Activated CD8-positive, alpha-beta memory T cell treated with anti-CD3 and anti-CD28 coated beads for 24 hours (primary cell): Measurements from ENCODE around the gene PACRG.
A peak's percentile ranks its signal among the peaks of the same experiment; 100 is the strongest.
"Not testable (repeated sequence)": the region's sequence is repeated elsewhere in the genome, so short reads cannot be mapped to it uniquely, and the experiment has no call there.

Experiments used
- DNase-seq: peaks from one replicate; pipeline ENCODE4 v3.0.0-alpha.2; 2020

PACRG gene

GRCh38 chr6:162727322-162728182, at the start of gene PACRG, which contains the start of gene PRKN:
PACRG (plus strand) TSS chr6:162727974.
PRKN (minus strand) TSS chr6:162727766.
- DNase-seq, result peak; percentile 98

- DNase-seq, result not testable (repeated sequence)
Observed at GRCh38 chr6:162678896-162679295, 48.9 kb upstream of the PACRG start.

GRCh38 chr6:162679681-162680080, 48.1 kb upstream of the PACRG start:
- no peak for DNase-seq

GRCh38 chr6:162680367-162680766, 47.4 kb upstream of the PACRG start:
- DNase-seq, result no peak

GRCh38 chr6:162680871-162681270, 46.9 kb upstream of the PACRG start:
- DNase-seq, result no peak

DNA sequence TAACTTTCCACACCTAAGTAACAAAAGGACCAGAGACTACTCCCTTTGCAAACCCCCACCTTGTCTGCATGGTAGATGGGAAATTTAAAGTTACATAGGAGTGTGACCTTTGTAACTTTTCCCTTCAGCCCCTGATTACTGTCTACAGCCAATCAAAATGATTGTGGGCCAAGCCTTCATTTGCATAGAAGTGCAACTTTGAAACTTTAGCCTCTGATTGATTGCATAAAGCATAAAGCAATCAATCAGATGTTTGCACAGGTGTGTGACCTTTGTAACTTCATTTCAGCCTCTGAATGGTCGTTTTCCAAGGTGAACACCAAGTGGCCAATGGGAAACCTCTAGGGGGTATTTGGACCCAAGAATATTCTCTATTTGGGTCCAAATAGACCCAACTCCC, 46.3 kb upstream of the PACRG start:
- no peak for DNase-seq

- no peak for DNase-seq
Observed at GRCh38 chr6:162683135-162683534, 44.6 kb upstream of the PACRG start.

DNA sequence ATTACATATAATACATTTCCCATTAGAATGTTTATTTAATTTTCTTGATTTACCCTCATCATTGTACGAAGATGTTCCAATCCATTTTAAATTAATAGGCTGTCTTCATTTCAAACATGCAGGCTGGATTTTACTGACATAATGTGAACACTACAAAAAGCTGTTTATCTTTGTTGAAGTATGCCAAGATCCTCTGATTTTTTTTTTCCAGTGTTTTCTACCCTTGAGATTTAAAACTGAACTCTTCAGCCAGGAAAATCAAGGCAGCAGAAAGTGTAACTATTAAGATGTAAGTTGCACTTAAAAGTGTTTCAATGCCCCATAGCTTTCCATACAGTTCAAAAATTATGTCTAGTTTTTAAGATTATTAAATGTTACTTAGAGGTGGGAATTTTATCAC, 43.7 kb upstream of the PACRG start:
- DNase-seq, result no peak

GRCh38 chr6:162684961-162685360, 42.8 kb upstream of the PACRG start:
- no peak for DNase-seq

DNA sequence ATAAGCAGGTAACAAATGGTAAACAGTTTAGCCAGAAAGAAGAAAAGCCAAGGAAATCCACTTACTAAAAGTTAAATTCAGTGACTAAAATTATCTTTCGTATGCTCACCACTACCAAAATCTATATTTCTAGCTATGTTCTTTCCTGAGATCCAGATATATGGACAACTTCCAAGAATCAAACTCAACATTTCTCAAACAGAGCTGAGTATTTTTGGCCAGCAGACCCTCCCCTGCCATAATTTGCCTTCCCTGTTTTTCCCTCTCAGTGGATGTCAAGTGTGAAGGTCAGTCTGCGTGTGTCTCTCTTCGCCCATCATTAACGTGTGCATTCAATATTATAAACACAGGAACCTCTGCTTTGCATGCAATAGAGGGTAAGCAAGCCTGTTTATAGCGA, 42.2 kb upstream of the PACRG start:
- DNase-seq, result no peak

DNA sequence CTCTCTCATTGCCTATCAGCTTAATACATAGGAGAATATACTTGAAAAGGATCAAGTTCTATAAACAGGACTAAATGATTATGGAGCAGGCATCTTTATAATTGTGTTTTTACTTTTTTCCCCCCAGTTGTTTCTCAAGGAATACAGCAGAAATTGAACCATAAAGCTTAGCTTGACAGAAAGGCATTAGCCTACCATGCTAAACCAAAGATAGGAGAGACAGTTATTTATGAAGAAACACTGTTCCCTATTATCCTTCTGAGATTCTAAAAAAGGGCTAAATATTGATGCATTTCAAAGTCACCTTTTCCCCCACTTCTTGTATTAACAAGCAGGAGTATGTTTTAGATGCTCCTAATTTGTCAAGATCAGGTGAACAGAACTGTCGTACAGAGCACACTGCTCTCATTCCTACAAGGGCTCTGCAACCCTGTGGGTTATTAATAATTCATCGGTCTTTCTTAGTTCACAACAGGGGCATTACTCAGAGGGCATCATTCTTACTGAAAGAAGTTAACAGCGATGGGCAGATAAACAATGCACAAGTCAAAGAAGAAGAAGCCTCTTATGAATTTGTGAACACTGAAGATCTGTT, 38.9 kb upstream of the PACRG start:
- no peak for DNase-seq

DNA sequence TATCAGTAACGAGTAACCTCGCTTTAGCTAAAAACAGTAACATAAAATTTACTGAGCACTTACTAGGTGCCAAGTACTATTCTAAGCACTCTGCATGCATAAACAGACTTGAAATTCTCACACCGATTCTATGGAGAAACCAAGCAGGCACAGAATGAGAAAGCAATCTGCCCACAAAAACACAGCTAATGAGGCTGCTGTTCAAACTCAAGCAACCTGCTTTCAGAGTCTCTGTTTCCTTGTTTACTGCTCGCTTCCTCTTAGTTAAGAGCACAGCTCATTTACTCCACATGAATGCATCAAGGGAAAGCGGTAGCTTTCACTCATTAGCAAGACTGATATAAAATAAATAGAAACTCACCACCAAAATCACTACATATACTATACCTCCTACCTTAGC, 37.6 kb upstream of the PACRG start:
- DNase-seq, result no peak

DNA sequence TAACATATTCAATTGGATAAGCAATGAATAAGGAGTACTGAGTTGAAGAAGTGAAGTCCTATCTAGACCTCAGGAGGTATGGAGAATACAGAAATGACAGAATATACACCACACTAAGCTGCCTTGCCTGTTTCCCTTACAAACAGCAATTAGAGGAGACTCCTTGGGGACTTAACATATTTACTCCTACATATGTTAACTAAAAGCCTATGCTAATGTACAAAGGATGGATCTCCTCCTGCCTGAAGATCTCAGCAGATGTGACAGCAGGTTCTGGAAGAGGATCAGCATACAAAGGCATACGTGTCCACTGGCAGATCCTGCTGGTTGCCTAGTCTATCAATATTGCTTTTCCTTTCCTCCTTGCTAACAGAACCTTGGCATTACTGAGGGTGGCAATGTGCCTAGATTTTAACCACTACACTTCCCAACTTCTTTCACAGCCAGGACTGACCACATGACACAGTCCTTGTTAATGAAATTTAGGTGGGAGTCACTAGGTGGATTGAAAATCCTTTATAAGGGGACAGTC, 29.8 kb upstream of the PACRG start:
- no peak for DNase-seq

GRCh38 chr6:162698440-162698839, 29.3 kb upstream of the PACRG start:
- DNase-seq, result no peak

DNA sequence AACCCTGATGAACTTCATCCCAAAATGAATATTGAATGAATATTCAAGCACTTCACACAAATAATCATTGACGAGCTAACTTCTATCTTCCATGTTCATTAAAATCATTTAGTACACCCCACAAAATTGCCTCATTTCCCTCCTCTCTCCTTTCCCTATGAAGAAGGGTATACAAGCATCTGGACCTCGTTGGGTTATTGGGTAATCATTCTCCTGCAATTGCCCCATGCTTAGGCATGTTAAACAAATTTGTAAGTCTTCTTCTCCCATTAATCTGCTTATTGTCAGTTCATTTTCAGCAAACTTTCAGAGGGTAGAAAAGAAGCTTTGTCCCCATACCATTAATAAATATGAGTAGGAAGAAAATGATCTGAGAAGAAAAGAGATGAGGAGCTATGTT, 27.8 kb upstream of the PACRG start:
- no peak for DNase-seq

- no peak for DNase-seq
Observed at GRCh38 chr6:162700966-162701365, 26.8 kb upstream of the PACRG start.

DNA sequence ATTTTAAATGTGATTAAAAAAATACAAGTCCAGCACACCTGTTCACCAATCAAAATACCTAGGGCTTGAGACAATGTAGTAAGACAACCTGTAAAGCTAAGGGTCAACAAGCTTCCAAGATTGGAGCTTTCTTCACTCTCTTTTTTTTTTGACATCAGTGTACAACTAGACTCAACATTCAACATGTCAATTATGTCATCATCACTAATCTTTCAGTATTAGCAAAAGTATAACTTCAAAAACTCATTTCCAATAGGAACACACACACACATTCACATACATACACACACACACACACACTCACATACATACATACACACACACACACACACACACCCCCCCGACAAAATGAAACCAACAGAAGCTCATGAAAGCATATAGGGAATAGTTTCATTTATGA, 26.2 kb upstream of the PACRG start:
- no peak for DNase-seq

DNA sequence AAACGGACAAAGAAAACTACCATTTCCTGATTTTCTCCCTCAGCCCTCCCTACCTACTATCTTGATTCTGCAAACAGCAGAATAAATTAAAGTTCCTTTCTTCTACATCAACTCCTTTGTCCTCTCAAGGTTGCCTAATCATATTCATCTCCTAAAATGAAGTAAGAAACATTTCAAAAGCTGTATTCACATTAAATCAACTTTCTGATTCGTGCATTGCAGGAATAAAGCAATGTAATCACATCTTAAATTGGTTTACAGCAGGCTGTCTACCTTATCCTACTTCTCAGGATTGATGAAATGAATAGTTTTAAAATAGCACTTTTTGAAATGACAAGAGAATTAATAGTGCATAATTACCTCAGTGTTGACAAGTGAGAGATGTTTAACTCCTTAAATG, 25.3 kb upstream of the PACRG start:
- DNase-seq, result no peak

DNA sequence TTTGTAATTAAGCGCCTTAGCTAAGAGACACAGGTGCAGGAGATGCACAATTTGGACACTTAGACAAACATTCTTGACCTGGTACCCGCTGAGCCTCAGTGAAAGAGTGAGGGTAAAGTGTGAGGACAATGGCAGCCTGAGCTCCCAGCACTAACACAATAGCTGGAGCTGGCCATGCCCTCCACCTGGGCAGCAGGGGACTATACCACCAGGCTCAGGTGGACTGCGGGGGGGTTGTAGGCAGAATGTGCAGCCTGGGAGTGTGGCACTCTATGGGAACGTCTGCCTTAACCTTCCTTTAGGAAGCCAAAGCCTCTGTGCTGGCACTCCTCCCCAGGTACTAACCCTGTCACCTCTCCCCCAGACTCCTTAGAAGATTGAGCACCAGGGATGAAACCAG, 23.8 kb upstream of the PACRG start:
- DNase-seq, result no peak

DNA sequence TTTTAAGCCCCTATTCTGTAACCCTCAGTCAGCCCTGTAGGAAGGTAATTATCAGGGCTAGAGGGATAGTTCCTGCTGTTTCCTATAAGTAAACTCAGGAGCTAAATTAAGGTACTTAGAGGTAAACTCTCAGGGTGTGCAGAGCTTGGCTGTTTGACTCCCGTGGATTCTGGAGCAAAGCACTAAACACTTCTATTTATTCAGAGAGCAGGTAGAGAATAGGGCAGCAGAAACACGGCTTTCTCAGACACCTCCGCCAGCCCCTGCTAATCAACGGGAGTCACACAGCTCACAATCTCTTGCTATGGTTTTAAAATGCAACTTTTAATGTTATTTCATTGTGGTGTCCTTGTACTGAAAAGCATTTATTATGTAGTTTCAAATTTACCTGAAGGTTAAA, 22.0 kb upstream of the PACRG start:
- DNase-seq, result no peak

GRCh38 chr6:162706232-162706631, 21.5 kb upstream of the PACRG start:
- DNase-seq, result no peak

- no peak for DNase-seq
Observed at GRCh38 chr6:162708971-162709370, 18.8 kb upstream of the PACRG start.

- no peak for DNase-seq
Observed at GRCh38 chr6:162709431-162709830, 18.3 kb upstream of the PACRG start.

DNA sequence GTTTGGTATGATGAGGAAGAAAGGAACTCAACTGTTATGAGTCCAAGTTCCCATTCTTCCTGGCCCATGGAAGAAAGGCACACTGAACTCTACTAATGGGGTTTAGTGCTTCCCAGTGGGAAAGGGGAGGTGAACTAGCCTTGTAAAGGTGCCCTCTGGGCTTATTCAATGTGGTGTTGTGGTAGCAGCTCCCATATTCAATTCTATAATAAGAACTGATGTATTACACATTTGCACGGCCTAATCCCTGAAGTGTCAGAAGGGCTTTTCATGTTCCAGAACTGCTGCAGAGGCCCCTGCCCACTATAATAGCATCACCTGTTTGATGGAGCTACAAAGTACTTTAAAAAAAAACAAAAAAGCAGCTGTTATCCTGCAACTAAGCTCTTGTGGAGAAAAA, 17.4 kb upstream of the PACRG start:
- DNase-seq, result no peak
